Stimulated activated CD8-positive, alpha-beta memory T cell treated with anti-CD3 and anti-CD28 coated beads, Interleukin-4, amount 100 ng/mL, for 1 hour (primary cell): ENCODE results near the gene VGF.
A peak's percentile ranks its signal among the peaks of the same experiment; 100 is the strongest.

Experiments
- DNase-seq, 2 donors: peaks; one replicate each; pipeline ENCODE4 v3.0.0-alpha.2; 2020; ENCODE audit warnings: low read depth in 2 of 2, low spot score in 1 of 2

The VGF gene

DNA sequence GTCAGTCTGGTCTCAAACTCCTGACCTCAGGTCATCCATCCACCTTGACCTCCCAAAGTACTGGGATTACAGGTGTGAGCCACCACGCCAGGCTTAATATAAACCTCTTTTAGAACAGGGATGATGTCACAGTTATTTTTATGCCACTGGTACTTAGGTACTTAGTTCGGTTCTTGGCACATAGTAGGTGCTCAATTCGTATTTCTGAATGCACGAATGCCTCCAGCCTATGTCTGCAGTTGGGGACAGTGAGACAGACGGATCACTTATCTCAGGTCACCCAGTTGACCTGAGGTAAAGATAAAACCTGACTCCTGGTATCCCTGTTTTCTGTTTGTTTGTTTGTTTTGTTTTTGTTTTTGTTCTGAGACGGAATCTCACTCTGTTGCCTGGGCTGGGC lies 20.8 kb upstream of the VGF start:
- no peak for DNase-seq

DNA sequence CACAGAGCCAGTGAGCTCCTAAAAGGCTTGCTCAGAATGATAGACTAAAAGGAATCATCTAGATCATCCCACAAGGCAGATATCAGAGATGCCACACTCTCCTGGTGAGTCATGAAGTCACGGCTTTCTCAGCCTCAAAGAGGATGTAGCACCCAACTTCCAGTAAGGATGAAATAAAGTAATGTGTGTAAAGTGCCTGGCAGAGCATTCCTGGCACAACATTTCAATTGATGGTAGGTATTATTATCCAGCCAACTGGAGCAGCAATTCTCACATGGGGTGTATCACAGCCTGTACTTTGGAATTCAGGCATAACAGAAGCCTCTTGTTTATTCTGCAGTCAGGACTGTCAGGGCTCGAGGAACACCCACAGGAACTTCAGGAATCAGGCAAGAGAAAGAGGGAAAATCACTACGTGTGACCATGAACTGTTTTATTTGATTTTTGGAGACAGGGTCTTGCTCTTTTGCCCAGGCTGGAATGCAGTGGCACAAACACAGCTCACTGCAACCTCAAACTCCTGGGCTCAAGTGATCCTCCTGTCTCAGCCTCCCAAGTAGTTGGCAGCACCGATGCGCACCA lies 20.0 kb upstream of the VGF start:
- no peak for DNase-seq

DNA sequence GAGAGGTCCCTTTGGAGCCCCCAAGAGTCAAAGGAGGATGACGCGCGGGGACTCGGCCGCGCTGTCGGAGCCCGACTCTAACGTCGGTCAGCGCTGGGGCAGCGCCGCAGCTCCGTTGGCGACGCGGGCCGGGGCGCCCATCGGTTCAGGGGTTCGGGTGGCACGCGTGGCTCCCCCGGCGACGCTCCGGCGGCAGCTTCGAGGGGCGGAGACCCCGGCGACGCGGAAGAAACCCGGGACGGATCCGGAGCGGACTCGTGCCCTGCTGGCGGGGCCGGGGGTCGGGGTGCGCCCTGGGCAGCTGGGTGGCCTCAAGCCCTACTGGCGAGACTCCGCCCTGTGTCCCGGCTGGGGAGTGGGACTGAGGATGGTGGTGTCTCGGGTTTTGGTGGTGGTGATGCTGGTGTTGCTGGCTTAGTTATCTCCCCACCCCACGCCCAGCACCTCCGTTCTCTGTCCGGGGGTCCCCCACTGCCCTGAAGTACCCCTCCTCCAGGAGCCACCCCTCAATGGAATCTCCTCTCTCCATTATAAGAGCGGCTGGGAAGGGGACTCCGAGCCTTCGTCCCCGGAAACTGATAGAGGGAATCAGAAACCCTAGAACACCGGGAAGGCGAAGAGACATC lies 14.9 kb upstream of the VGF start, which contains the start of gene NAT16:
TSS of gene NAT16 (minus strand) at position 164 of the 626 bp plus-strand sequence. CDS start 5,486 bp downstream, outside the sequence.
- no peak for DNase-seq

DNA sequence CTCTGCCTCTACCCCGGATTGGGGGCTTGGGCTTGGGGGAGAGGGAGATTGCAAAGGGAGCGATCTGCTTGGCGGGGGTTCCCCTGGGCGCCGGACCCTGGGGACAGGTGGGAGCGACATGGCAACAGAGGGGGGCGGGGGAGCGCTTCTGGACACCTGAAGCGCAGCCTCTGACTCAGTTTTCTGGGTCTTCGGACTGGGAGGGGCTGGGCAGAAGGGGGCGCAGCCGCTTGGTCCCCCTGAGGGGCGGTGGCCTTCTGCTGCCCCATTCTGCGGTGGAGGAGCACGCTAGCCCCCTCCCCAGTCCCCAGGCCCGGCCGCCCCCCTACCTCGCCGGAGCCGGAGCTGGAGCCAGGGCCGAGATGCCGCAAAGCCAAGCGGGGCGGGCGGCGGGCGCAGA lies 14.3 kb upstream of the VGF start:
- no peak for DNase-seq

DNA sequence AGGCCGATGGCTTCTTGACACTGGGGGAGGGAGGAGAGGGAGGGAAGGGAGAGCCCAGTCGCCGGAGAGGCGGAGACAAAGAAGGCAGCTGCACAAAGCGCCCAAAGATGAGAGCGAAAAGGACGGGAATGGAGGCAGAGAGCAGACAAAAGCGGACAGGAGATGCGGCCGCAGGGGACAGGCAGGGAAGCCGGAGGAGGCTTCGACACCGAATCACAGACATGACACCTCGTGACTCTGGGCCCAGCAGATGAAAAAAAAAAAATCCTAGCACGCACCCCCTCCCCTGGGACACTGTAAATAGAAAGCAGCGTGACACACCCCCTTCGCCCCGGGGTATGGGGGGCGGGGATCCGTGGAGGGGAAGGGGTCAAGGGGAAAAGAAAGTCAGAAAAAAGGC lies 13.7 kb upstream of the VGF start:
- DNase-seq: no peak

DNA sequence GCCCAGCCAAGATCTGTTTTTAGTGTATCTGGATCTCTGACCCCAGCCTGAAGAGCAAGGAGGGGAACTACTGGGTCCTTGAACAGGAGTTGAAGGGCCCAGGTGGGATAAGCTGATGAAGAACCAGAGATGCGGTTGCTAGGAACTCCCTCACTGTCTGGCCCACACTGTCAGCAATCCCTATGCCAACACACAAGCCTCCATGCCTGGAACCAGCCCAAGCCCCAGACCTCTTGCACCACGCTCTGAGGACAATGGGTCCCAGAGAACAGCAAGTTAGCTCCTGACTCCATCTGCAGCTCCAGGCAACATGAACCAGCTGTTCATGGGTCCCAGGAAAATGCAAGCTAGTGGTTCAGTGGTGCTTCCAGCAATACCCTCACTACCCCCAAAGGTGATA lies 12.3 kb upstream of the VGF start:
- no peak for DNase-seq

DNA sequence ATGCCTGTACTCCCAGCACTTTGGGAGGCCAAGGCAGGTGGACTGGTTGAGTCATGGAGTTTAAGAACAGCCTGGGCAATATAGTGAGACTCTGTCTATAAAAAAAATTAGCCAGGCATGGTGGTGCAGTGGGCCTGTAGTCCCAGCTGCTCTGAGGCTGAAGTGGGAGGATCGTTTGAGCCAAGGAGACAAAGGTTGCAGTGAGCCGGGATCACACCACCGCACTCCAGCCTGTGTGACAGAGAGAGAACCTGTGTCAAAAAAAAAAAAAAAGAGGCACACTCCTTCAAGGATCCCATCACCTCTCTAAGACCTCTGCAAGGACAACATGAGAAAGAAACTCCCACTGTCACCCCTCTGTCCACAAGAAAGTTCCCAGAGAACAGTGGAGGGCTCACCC lies 10.3 kb upstream of the VGF start:
- no peak for DNase-seq

DNA sequence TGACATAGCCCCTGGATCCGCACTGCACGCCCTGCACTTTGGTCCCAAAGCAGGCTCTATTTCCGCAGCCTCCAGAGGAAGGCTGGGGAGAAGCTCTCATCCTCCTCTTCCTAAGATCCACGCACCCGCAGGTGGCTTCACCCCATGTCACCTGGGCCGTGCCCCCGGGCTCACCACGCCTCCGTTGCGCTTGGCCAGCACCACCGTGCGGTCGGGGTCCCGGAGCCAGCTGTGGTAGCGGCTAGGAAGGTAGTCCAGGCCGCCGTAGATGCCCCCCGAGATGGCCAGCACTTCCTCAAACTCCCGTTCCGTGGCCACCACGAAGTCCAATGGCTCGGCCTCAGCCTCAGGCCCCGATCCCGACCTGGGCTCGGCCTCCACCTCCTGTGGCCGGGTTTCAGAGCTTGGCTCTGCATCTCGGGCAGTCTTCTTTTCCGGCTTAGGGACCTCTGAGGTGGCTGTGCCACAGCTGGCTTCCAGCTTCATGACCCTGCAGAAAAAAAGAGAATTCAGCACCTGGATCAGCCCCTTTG lies 9.0 kb upstream of the VGF start:
- DNase-seq: no peak

DNA sequence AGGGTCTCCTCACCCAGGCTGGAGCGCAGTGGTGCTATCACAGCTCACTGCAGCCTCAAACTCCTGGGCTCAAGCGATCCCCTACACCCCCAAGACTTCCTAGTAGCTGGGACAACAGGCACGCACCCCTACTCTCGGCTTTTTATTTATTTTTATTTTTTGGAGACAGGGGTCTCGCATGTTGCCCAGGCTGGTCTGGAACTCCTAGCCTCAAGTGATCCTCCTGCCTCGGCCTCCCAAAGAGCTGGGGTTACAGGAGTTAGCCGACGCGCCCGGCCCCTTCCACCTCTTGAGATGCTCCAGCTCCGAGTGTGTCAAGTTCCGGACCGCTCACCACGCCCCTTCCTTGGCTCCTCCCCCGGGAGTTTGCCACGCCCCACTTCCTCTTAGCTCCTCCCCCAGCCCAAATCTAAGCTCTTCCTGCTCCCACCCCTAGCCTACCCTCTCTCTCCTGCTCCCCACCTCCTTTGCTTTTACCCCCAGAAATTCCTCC lies 8.4 kb upstream of the VGF start:
- peak in 1 of 2 donors; percentile 38 for DNase-seq

DNA sequence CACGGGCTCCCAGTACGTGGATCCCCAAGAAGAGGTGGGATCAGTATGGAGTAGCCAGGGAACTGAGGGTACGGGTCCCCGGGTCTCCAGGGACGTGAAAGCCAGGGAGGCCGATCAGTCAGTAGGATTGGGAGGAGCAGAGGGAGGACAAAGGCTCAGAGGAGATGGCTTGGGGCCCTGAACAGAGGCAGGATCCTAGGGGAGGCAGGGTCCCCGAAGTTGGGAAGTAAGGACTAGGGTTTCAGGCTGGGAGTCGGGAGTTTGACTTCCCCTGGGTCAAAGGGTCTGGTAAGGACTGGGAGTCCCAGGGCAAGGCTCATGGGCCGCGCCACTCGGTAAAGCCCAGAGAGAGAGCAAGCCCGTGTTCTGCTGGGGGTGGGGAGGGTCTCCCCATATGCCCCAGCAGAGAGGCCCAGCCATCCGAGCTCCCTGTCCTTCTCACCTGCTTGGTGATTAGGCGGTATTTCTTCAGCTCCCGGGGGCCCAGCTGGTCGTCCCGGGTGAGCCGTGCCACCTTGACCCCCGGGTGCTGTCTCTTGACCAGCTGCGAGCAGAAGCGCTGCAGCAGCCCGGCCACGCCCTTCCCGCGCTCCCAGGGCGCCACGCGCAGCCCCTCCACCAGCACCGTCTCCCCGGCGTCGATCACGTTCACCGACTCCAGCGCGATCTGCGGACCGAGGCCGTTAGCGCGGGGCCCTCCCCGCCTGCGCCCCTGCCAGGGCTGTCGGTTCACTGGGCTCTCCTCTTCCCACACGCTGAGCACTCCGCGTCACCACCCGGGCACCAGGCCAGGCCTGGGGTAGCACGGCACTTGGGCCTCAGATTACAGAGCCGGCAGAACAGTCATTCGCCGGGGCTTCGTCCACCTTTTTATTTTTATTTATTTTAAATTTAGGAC lies 7.7 kb upstream of the VGF start:
- DNase-seq: no peak

DNA sequence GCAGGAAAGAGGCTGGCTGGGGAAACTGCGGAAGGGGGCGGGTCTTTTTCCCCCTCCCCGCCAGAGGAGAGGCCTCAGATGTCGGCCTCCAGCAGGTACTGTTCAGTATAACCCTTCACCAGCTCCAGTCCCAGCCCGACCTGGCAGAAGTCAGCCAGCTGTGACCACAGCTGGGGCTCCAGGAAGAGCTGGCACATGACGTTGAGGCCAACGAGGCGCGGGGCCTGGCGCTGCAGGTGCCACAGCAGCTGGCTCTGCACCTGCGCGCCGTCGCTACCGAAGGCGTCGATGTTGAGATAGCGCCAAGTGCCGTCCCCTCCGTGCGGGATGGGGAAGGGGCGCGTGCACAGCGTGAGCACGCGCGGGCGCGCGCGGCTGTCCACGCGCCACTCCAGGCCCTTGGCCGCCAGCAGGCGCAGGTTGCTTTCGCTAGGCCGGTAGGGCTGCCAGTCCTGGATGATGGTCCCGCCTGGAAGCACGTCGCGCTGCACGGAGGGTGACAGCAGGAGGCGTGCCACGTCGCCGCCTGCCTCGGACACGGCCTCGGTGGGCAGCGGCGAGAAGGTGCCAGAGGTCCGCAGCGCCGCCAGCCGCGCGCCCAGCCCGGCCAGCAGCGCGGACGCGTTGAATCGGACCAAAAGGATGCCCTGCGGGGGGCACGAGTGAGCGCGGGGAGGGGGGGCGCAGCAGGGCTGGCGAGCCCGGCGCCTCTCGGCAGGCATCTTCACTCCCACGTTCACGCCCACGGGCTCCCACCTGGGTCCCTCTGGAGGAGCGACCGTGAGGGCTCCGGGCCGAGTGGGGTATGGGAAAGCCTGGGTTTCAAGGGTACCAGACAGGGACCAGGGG lies 6.9 kb upstream of the VGF start:
- DNase-seq: no peak

DNA sequence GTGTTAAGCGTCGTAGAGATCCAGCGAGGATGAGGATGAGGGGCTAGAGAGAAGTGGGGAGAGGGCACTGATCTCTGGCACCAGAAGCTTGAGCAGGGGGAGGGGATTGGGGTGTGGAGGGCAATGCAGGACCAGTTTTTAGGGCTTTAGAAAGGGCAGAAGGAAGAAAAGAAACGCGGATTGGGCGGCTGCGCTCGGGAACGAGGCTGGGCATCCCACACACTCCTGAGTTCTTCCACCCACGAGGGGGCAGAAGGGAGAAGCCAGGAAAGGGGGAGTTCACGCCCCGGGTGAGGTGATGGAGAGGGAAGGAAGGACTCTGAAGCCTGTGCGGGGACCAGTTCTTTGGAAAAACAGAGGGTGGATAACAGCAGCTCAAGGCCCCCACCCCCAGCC lies 6.1 kb upstream of the VGF start:
- DNase-seq: no peak

DNA sequence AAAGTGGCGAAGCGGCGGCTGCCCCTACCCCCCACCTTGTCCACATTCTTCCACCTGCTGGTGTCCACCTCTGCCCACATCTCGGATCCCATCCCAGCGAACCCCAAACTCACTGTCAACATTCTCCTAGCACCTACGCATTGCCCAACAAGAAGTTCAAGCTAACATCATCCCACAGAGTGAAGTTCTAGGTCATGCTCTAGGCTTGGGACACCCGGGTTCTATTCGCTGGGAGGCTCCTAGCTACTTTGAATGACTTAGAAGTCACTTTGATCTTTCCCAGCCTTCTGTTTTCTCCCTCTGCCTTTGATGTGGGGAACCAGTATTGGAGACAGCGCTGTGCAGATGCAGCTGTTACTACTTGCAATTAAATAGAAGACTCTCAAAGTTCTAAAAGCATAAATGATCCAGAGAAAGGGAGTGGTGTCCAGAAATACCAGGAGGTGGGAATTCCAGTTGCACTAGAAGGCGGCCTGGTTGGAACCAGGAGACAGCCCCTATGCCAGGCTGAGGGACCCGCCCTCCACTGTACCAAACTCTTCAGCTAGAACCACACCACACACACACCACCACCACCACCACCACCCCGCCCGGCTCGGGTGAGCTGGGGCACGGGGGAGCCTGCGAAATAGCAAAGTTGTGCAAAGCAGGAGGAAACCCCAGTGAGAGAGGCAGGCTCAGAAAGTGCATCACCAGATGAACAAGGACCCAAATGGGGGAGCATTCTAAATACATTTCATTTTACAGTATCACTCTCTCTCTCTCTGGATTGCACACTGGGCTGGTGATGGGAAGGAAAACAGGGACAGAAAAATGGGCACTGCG lies 5.5 kb upstream of the VGF start:
- no peak for DNase-seq

DNA sequence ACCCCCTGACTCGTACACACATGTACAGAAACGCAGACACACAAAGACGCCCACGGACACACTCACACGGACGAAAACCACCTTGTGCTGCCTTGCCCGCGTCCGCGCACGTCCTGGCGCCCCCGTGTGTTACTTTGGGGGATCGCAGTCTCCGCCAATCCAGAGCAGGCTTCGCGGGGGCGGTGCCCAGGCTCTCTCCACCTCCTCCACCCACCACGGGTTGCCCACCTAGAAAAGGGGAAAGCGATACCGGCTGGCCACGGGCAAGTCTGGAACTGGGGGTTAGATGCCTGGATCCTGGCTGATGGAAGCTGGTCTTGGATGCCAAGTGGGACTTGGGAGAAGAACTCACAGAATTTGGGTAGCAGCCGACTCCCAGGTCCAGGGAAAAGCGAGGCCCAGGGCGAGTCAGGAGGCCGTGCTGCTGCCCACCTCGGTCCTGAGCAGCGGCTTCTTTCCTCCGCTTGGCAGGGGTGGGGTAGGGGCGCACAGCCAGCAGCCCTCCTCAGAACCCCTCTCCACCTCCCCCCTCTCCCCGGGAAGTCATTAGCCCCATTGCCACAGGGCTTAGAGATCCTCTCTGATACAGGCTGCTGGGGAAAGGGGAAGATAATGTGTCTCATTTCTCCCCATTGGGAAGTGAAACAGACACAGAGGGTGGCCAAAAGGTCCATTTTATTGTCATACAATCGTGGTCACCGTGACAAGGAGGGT lies 4.6 kb upstream of the VGF start:
- peak; percentile 62 to 69 for DNase-seq

DNA sequence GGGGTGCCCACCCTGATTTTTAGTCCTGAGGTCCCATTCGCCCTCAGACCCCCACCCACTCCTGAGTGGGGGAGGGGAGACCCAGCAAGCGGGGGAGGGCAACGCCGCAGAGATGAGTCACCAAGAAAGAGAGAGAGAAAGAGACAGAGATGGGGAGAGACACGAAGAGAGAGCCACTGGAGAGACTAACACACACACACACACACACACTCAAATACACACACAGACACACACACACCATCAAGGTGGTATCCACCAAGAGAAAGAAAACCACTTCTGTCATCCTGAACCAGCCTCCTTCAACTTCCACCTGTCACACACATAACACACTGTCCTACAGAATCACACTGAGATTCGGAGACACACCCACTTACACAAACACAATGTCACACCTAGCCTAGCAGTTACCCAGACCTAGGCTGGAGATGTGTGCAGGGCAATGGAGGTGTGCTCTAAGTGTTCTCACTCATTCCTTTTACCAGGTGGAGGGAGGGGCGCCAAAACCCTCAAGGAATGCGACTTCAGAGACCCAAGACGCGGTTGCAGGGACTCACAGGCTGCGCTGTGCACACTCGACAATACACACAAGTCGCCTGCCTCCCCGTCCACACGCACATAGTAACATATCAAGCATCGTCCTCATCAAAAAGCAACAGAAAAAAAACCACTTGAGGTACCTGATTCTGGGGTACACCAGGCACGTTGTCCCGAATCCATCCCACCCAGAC lies 3.9 kb upstream of the VGF start:
- DNase-seq: no peak

DNA sequence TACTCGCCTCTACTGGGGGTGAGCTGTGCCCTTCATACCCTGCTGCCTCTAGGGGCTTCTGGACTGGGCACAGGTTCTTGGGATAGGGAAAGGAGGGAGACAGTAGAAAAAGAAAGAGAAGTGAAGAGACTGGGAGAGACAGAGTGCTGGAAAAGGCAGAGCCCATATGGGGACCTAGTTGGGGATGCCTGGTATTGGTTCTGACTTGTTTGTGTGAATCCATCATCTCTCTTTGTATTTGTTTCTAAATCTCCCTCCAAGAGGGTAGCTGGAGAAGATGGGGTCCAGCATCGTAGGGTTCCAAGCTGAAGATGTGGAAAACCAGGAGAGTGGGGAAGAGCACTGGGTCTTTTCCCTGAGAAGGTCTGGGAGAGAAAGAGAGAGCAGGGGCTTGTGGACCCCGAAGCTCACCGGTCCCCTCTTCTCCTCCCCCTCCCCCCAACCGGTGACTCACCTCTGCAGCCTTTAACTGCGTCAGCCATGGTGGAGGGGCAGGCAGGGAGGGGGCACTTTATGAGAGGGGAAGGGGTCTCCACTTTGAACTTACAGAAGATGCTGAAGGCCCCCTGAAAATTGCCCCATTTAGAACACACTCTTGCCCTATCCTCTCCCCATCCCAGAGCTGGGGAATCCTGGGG lies 3.2 kb upstream of the VGF start:
- DNase-seq: no peak

DNA sequence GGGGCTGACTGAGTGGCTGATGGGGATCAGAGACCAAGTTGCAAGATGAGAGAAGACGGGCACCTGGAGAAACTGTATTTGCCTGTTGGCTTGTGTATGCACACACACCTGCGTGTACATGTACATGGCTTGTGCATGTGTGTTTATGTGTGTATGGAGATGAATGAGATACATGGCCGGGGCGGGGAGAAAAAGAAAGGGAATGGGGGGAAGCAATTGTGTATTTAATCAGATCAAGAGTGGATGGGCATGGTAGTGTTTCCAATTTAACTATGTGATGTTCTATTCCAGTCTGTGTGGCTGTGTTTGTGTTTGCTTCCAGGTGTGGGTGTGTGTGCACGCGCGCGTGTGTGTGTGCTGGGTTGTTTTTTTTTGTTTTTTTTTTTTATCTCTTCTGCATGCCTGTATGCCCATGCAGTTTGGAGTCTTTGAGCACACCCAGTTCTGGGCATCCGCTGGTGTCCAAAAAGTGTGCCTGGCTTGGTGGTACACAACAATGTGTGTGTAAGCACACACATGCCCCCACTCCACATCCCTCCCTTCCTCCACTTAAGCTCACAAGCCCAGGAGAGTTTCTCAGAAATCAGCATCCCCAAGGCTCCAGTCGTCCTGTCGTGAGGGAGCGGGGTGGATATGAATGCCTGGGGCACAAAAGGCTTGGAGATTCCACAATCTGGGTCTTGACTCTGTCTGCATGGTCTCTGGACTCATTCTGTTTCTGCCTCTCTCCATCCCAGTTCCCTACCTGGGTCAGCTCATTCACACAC lies 2.5 kb upstream of the VGF start:
- DNase-seq: no peak
